ENCODE measurements around the gene PLCB1.
"Not testable (repeated sequence)": the region's sequence is repeated elsewhere in the genome, so short reads cannot be mapped to it uniquely, and the experiment has no call there.

The PLCB1 gene

GRCh38 chr20:8464368-8464767, 332.3 kb downstream of the PLCB1 start:
- DNase-seq: no peak

GRCh38 chr20:8466781-8467180, 334.7 kb downstream of the PLCB1 start:
- not testable (repeated sequence) for DNase-seq

- DNase-seq: no peak
These were observed 338.1 kb downstream of the PLCB1 start for GRCh38 chr20:8470156-8470555.

GRCh38 chr20:8471465-8471864, 339.4 kb downstream of the PLCB1 start:
- no peak for DNase-seq

GRCh38 chr20:8473459-8473858, 341.4 kb downstream of the PLCB1 start:
- no peak for DNase-seq

GRCh38 chr20:8474027-8474668, 342.1 kb downstream of the PLCB1 start:
- DNase-seq: no peak

GRCh38 chr20:8476021-8476420, 344.0 kb downstream of the PLCB1 start:
- DNase-seq: peak; percentile 6

GRCh38 chr20:8480597-8480996, 348.5 kb downstream of the PLCB1 start:
- DNase-seq: no peak

GRCh38 chr20:8487696-8488095, 355.6 kb downstream of the PLCB1 start:
- no peak for DNase-seq

GRCh38 chr20:8489094-8489883, 357.2 kb downstream of the PLCB1 start:
- DNase-seq: no peak

- DNase-seq: no peak
These were observed 358.2 kb downstream of the PLCB1 start for GRCh38 chr20:8490076-8490830.

GRCh38 chr20:8492173-8492572, 360.1 kb downstream of the PLCB1 start:
- no peak for DNase-seq

- DNase-seq: no peak
These were observed 366.5 kb downstream of the PLCB1 start for GRCh38 chr20:8498571-8498970.

GRCh38 chr20:8504030-8504429, 372.0 kb downstream of the PLCB1 start:
- DNase-seq: no peak

- no peak for DNase-seq
These were observed 373.6 kb downstream of the PLCB1 start for GRCh38 chr20:8505476-8506200.

- DNase-seq: no peak
These were observed 375.2 kb downstream of the PLCB1 start for GRCh38 chr20:8507231-8507630.

GRCh38 chr20:8509809-8510208, 377.7 kb downstream of the PLCB1 start:
- no peak for DNase-seq

GRCh38 chr20:8510808-8511207, 378.7 kb downstream of the PLCB1 start:
- no peak for DNase-seq

GRCh38 chr20:8512003-8512402, 379.9 kb downstream of the PLCB1 start:
- no peak for DNase-seq

GRCh38 chr20:8515810-8516435, 383.9 kb downstream of the PLCB1 start:
- no peak for DNase-seq

- no peak for DNase-seq
These were observed 386.8 kb downstream of the PLCB1 start for GRCh38 chr20:8518878-8519277.

GRCh38 chr20:8519887-8520286, 387.8 kb downstream of the PLCB1 start:
- no peak for DNase-seq

GRCh38 chr20:8522168-8522567, 390.1 kb downstream of the PLCB1 start:
- DNase-seq: no peak

Data from CD4-positive, alpha-beta T cell treated with Interferon gamma for 1 hour (primary cell).